ENCODE measurements around the gene ABCC5.

The ABCC5 gene

GRCh38 chr3:184017672-184018423 is at the start of gene ABCC5:
TSS of gene ABCC5 (minus strand) at chr3:184017884. CDS start at chr3:184014392, 3,492 bp downstream.
- Histone ChIP-seq H3K36me3 (replicated peaks; ENCODE audit: insufficient read depth, low read length) (no peaks in the 10 kb centered on the region), H3K4me1 (ENCODE audit: low read length) (0 out of 2 replicates have a peak, but pooled peaks cover 6% of the 10 kb centered on the region), H2AFZ (ENCODE audit: low read length) (peak within 1 kb of the TSS; percentile 98), H3K4me3 (ENCODE audit: low read length) (peak within 1 kb of the TSS; percentile 89), H3K4me2 (ENCODE audit: low read depth, low read length) (peak within 1 kb of the TSS; percentile 62), H3K27ac (ENCODE audit: low read length) (no peak within 1 kb of the TSS), H3F3A (ENCODE audit: insufficient read depth, low read length) (no peaks in the 10 kb centered on the region), H3K9me3 (replicated peaks; ENCODE audit: insufficient read depth, low read length) (no peaks in the 10 kb centered on the region), H3K9ac (ENCODE audit: low read length) (peak within 1 kb of the TSS; percentile 53; the same call in 1 of the 2 replicates), H3K79me2 (ENCODE audit: low read length) (0 out of 2 replicates have a peak, but pooled peaks cover 4% of the 10 kb centered on the region), H3K27me3 (replicated peaks; ENCODE audit: insufficient read depth, low read length) (no peaks in the 10 kb centered on the region; the same call in 1 of the 2 replicates), H4K20me1 (ENCODE audit: insufficient read depth, low read length) (no peaks in the 10 kb centered on the region), H3K9me2 (replicated peaks; ENCODE audit: insufficient read depth, low read length) (no peaks in the 10 kb centered on the region)
- no peak for TF ChIP-seq EZH2phosphoT487 (IDR thresholded peaks at IDR 0.05; ENCODE audit: low read length)
- TF ChIP-seq, protein P1, sequence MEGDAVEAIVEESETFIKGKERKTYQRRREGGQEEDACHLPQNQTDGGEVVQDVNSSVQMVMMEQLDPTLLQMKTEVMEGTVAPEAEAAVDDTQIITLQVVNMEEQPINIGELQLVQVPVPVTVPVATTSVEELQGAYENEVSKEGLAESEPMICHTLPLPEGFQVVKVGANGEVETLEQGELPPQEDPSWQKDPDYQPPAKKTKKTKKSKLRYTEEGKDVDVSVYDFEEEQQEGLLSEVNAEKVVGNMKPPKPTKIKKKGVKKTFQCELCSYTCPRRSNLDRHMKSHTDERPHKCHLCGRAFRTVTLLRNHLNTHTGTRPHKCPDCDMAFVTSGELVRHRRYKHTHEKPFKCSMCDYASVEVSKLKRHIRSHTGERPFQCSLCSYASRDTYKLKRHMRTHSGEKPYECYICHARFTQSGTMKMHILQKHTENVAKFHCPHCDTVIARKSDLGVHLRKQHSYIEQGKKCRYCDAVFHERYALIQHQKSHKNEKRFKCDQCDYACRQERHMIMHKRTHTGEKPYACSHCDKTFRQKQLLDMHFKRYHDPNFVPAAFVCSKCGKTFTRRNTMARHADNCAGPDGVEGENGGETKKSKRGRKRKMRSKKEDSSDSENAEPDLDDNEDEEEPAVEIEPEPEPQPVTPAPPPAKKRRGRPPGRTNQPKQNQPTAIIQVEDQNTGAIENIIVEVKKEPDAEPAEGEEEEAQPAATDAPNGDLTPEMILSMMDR (IDR thresholded peaks at IDR 0.05; ENCODE audit: low read length) = peak; percentile 25; the same call in 1 of the 2 replicates
- DNase-seq = peak; percentile 96

DNA sequence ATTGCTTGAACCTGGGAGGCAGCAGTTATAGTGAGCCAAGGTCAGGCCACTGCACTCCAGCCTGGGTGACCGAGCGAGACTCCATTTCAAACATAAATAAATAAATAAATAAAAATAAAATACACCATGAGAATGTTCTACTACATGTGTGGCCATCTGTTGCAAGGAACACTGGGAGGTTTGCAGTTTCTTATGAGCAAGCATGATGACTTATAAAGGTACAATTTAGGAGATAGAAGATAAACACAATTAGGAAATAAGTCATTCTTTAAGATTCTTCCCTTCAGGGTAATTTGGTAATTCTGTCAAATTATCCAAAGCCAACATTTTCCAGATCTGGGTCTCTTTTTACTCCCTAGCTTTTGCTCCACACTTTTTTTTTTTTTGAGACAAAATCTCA is 48.5 kb upstream of the ABCC5 start:
- no peak overlapping the region for H3K4me2 ChIP-seq (ENCODE audit: low read depth, low read length)
- H3K36me3 ChIP-seq (replicated peaks; ENCODE audit: insufficient read depth, low read length) = no peaks in the 10 kb centered on the region
- no peak overlapping the region for H3K27ac ChIP-seq (ENCODE audit: low read length)
- no peaks in the 10 kb centered on the region for H3K9me2 ChIP-seq (replicated peaks; ENCODE audit: insufficient read depth, low read length)
- H2AFZ ChIP-seq (ENCODE audit: low read length) = no peak overlapping the region
- no peak overlapping the region for H3K4me3 ChIP-seq (ENCODE audit: low read length)
- H3K79me2 ChIP-seq (ENCODE audit: low read length) = no peaks in the 10 kb centered on the region
- no peak overlapping the region for H3K9ac ChIP-seq (ENCODE audit: low read length)
- no peak for DNase-seq
- H3K27me3 ChIP-seq (replicated peaks; ENCODE audit: insufficient read depth, low read length) = no peaks in the 10 kb centered on the region
- no peaks in the 10 kb centered on the region for H3F3A ChIP-seq (ENCODE audit: insufficient read depth, low read length)
- no peaks in the 10 kb centered on the region for H3K9me3 ChIP-seq (replicated peaks; ENCODE audit: insufficient read depth, low read length)
- H4K20me1 ChIP-seq (ENCODE audit: insufficient read depth, low read length) = no peaks in the 10 kb centered on the region
- TF ChIP-seq, protein P1 (IDR thresholded peaks at IDR 0.05; ENCODE audit: low read length) = no peak
- TF ChIP-seq EZH2 (optimal IDR thresholded peaks at IDR 0.05; ENCODE audit: low read depth, low read length) (no peak), EZH2phosphoT487 (IDR thresholded peaks at IDR 0.05; ENCODE audit: low read length) (no peak)
- no peaks in the 10 kb centered on the region for H3K4me1 ChIP-seq (ENCODE audit: low read length)

- Histone ChIP-seq H3F3A (ENCODE audit: insufficient read depth, low read length) (no peaks in the 10 kb centered on the region), H4K20me1 (ENCODE audit: insufficient read depth, low read length) (no peaks in the 10 kb centered on the region), H3K79me2 (ENCODE audit: low read length) (no peaks in the 10 kb centered on the region), H3K4me2 (ENCODE audit: low read depth, low read length) (no peak overlapping the region), H3K4me3 (ENCODE audit: low read length) (no peak overlapping the region), H3K36me3 (replicated peaks; ENCODE audit: insufficient read depth, low read length) (no peaks in the 10 kb centered on the region), H3K9me3 (replicated peaks; ENCODE audit: insufficient read depth, low read length) (no peaks in the 10 kb centered on the region), H2AFZ (ENCODE audit: low read length) (no peak overlapping the region), H3K9ac (ENCODE audit: low read length) (no peak overlapping the region), H3K27me3 (replicated peaks; ENCODE audit: insufficient read depth, low read length) (no peaks in the 10 kb centered on the region), H3K27ac (ENCODE audit: low read length) (no peak overlapping the region), H3K4me1 (ENCODE audit: low read length) (no peaks in the 10 kb centered on the region), H3K9me2 (replicated peaks; ENCODE audit: insufficient read depth, low read length) (no peaks in the 10 kb centered on the region)
- no peak for TF ChIP-seq EZH2 (optimal IDR thresholded peaks at IDR 0.05; ENCODE audit: low read depth, low read length)
- TF ChIP-seq EZH2phosphoT487 (IDR thresholded peaks at IDR 0.05; ENCODE audit: low read length) = no peak
- TF ChIP-seq, protein P1 (IDR thresholded peaks at IDR 0.05; ENCODE audit: low read length) = no peak
- no peak for DNase-seq
Measured at GRCh38 chr3:184062637-184063036, 45.0 kb upstream of the ABCC5 start.

Data from MM.1S (cell line).